HCT116 (cell line): ENCODE measurements around the gene KRT85.

Source experiments
- ATF3 ChIP-seq: IDR thresholded peaks from 2 replicates; pipeline ENCODE4 v1.6.1; 2012
- CTCF ChIP-seq, 3 experiments: fragments of 200-600 bp in 1 of 3; sonication (generic) in 1 of 3; IDR thresholded peaks in 2 of 3; conservative IDR thresholded peaks in 1 of 3; 2 replicates each; pipeline ENCODE4 v1.5.1; 2012 to 2017; ENCODE audit warnings: low read depth in 2 of 3, low read length in 2 of 3, antibody characterized with exemption in 1 of 3, borderline replicate concordance in 1 of 3, control low read depth in 1 of 3, mild to moderate bottlenecking in 1 of 3, mixed read lengths in 1 of 3, mixed run types in 1 of 3, moderate library complexity in 1 of 3; ENCODE audit not compliant: insufficient read depth in 1 of 3
- EZH2 ChIP-seq: fragments of 200-600 bp; sonication (generic); IDR thresholded peaks from 2 replicates; pipeline ENCODE4 v1.6.1; 2017; ENCODE audit warnings: antibody characterized with exemption, mixed run types
- FOSL1 ChIP-seq: IDR thresholded peaks from 2 replicates; pipeline ENCODE4 v1.6.1; 2012; ENCODE audit warnings: low read depth
- MAX ChIP-seq: IDR thresholded peaks from 2 replicates; pipeline ENCODE4 v1.6.1; 2012
- POLR2A ChIP-seq: IDR thresholded peaks from 2 replicates; pipeline ENCODE4 v1.7.0; 2011; ENCODE audit warnings: borderline replicate concordance; ENCODE audit not compliant: insufficient read depth, insufficient read length; ENCODE audit errors: extremely low read depth
- SIN3A ChIP-seq: IDR thresholded peaks from 2 replicates; pipeline ENCODE4 v1.6.1; 2012; ENCODE audit warnings: low read depth
- SP1 ChIP-seq: IDR thresholded peaks from 2 replicates; pipeline ENCODE4 v1.6.1; 2012; ENCODE audit warnings: low read depth
- TCF7L2 ChIP-seq: IDR thresholded peaks from 2 replicates; pipeline ENCODE4 v1.7.0; 2011; ENCODE audit warnings: borderline replicate concordance, inconsistent platforms; ENCODE audit not compliant: insufficient read depth, insufficient read length; ENCODE audit errors: extremely low read depth
- YY1 ChIP-seq: IDR thresholded peaks from 2 replicates; pipeline ENCODE4 v1.6.1; 2011; ENCODE audit warnings: low read length, low read depth, moderate library complexity, mild to moderate bottlenecking; ENCODE audit not compliant: insufficient replicate concordance; ENCODE audit errors: extremely low read depth
- ZBTB33 ChIP-seq: IDR thresholded peaks from 2 replicates; pipeline ENCODE4 v1.6.1; 2011; ENCODE audit warnings: mild to moderate bottlenecking, low read length, moderate library complexity; ENCODE audit not compliant: insufficient replicate concordance; ENCODE audit errors: extremely low read depth
- ZNF274 ChIP-seq: fragments of 200-500 bp; sonication (Bioruptor generic); IDR thresholded peaks from 2 replicates; pipeline ENCODE4 v1.6.1; 2014; ENCODE audit warnings: mild to moderate bottlenecking, low read depth, low read length, inconsistent platforms

- no peak for TF ChIP-seq CTCF (IDR thresholded peaks at IDR 0.05 in 2 of 3, conservative IDR thresholded peaks at IDR 0.05 in 1 of 3; ENCODE audit: borderline replicate concordance in 1 of 3, insufficient read depth in 1 of 3, low read depth in 2 of 3, low read length in 2 of 3)
- TF ChIP-seq ZNF274 = no peak
- no peak for TF ChIP-seq FOSL1
- no peak for TF ChIP-seq YY1
- TF ChIP-seq SIN3A = no peak
- TF ChIP-seq POLR2A = no peak
- no peak for TF ChIP-seq EZH2
- TF ChIP-seq MAX = no peak
- no peak for TF ChIP-seq ATF3
- no peak for TF ChIP-seq TCF7L2
- no peak for TF ChIP-seq SP1
- TF ChIP-seq ZBTB33 = no peak
These were observed 10.0 kb upstream of the KRT85 start for GRCh38 chr12:52377266-52377665.
